COLO829 (cell line): Measurements from ENCODE around the gene TRMT11.
A peak's percentile ranks its signal among the peaks of the same experiment; 100 is the strongest.
"Not testable (repeated sequence)": the region's sequence is repeated elsewhere in the genome, so short reads cannot be mapped to it uniquely, and the experiment has no call there.

Experiments
- DNase-seq: peaks from one replicate; pipeline ENCODE4 v3.0.0; 2012; ENCODE audit warnings: low spot score

TRMT11 gene

GRCh38 chr6:125986301-125987025 lies at the start of gene TRMT11:
TSS of gene TRMT11 (plus strand) at chr6:125986540. CDS start at chr6:125986551, 11 bp downstream.
- peak; percentile 87 for DNase-seq

GRCh38 chr6:125939026-125939425 lies 47.3 kb upstream of the TRMT11 start:
- DNase-seq, result no peak

GRCh38 chr6:125939791-125940190 lies 46.5 kb upstream of the TRMT11 start:
- no peak for DNase-seq

DNA sequence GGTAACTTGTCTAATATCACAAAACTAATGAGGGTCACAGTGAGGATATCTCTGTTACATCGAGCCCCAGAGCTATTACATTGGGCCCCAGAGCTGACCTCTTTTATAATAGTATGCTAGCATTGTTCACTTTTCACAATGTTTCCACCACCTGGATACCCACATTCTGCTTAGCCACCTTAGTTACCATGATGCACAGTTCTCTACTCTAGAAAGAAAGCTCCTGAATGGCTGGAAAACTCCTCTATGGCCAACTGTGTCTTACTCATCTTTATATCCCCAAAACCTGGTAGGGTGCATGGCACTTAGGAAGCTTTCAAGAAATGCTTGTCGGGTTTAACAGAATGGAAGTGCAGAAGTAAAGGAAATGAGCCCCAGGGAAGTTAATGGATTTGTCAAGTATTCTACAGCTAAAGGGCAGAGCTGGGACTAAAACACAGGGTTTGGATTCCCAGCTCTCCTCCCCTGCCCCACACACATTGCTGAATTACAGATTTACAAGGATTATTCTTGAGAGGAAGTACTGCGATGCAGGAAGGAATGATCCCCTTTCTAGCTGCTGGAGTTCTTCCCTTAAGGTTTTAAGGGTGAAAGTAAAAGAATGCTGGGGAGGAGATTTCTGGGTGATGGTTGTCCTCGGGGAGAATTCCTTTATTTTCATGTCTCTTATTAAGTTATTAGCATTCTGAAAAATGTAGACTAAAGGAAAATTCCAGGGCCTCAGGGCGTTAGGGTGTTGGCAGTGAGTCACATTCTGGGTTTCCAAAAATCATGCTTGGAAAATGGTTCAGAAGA lies 45.9 kb upstream of the TRMT11 start:
- DNase-seq, result no peak

- DNase-seq, result no peak
Observed at GRCh38 chr6:125942672-125943527, 43.4 kb upstream of the TRMT11 start.

DNA sequence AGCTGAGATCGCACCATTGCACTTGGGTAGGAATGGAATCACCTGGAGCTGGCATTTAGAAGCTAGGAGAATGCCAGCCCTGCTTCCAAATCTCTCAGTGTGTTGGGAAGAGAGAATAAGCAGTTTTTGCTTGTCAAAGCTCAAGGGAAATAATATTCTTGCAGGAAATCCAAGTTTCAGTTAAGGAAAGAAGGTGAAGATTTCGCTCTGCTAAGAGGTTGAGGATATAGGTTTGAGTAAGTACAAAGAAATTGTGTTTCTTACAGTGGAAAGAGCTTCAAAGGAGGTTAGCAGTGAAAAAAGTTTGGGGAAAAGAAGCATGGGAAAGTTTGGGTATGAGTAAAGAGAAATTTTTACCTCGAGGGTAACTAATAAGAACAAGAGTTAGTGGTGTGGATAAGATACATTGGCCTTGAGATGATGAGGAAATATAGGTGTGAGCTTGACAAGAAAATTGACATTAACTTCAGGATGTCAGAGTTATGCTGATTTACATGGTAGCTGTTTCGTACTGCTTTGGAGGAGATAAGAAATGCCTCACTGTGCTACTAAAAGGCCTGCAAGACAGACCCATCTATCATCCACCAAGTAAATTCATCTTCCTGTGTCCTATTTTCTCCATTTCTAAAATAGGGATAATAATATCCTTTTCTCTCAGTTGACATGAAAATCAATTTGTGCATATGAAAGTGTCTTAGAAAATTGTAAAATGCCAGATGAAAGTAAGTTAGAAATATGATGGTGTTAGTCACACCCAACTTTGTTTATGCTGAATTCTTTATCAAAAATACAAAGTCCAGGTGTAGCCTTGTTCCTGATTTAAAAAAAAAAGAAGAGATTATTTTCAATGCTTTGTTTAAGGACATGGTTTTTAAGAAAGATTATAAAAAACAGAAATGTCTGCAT lies 42.6 kb upstream of the TRMT11 start:
- no peak for DNase-seq

- DNase-seq, result no peak
Observed at GRCh38 chr6:125944434-125944816, 41.9 kb upstream of the TRMT11 start.

DNA sequence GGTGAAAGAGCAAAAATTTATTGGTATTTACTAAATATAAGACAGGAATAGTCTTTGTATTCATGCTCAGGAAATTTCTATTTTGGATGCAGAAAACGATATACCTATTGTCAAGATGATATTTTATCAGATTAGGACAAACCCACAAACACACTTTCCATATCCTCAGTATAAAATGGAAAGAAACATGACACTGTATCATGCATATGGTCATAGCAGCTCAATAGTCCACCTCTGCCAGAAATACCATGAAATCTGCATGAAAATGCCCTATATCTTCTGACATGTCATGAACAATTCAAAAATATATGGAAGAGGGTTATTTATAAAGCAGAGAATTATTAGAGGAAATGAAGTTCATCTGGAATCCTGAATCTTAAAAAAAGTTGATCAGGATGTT lies 41.4 kb upstream of the TRMT11 start:
- DNase-seq, result no peak

- no peak for DNase-seq
Observed at GRCh38 chr6:125945378-125946141, 40.8 kb upstream of the TRMT11 start.

DNA sequence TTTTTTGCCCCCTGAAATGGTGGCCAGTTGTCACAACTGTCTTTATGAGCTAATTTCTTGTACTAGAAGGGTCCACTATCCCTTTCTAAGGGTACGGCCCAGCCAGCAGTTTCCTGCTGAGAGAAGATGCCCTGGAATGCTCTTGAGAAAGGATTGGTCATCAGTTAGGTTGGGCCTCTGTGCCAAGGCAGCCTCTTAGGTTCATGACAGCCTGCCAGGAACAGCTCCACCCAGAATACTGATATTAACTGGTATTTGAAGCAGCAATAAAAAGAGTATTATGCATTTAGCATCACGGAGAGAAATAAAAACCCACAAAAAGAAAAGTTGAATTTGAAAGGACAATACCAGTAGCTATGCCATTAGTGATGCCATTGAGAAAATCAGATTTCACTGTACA lies 38.7 kb upstream of the TRMT11 start:
- no peak for DNase-seq

GRCh38 chr6:125948455-125948854 lies 37.9 kb upstream of the TRMT11 start:
- no peak for DNase-seq

- DNase-seq, result no peak
Observed at GRCh38 chr6:125949069-125949468, 37.3 kb upstream of the TRMT11 start.

DNA sequence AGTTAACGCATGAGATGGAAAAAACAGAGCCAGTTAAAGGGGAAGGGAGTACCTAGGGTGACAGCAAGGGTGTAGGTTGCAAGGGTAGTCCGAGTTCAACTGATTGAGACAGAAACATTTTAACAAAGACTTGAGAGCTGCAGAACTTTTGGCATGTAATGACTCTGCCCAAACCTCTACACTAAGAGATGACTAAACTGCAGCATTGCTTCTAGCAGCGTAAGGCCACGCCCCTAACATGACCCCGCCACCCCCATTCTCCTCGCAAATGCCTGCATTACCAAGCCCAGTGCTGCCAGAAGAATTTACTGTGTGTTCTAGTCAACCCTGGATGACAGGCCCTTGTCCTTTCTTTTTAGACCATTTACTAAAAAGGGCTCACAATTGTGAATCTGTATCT lies 36.0 kb upstream of the TRMT11 start:
- no peak for DNase-seq

- not testable (repeated sequence) for DNase-seq
Observed at GRCh38 chr6:125950716-125951115, 35.6 kb upstream of the TRMT11 start.

GRCh38 chr6:125951323-125951722 lies 35.0 kb upstream of the TRMT11 start:
- no peak for DNase-seq

GRCh38 chr6:125952764-125953501 lies 33.4 kb upstream of the TRMT11 start:
- DNase-seq, result no peak

- no peak for DNase-seq
Observed at GRCh38 chr6:125953502-125953875, 32.9 kb upstream of the TRMT11 start.

GRCh38 chr6:125954735-125955339 lies 31.5 kb upstream of the TRMT11 start:
- DNase-seq, result no peak

- DNase-seq, result no peak
Observed at GRCh38 chr6:125955973-125956372, 30.4 kb upstream of the TRMT11 start.
